UCSD-AML1 (cell line): ENCODE data around the gene PGAM2.

Experiments used
- DNase-seq: peaks from one replicate; lab custom pipeline; 2025; ENCODE audit not compliant: unreplicated experiment; lab: John Stamatoyannopoulos, UW

The PGAM2 gene

DNA sequence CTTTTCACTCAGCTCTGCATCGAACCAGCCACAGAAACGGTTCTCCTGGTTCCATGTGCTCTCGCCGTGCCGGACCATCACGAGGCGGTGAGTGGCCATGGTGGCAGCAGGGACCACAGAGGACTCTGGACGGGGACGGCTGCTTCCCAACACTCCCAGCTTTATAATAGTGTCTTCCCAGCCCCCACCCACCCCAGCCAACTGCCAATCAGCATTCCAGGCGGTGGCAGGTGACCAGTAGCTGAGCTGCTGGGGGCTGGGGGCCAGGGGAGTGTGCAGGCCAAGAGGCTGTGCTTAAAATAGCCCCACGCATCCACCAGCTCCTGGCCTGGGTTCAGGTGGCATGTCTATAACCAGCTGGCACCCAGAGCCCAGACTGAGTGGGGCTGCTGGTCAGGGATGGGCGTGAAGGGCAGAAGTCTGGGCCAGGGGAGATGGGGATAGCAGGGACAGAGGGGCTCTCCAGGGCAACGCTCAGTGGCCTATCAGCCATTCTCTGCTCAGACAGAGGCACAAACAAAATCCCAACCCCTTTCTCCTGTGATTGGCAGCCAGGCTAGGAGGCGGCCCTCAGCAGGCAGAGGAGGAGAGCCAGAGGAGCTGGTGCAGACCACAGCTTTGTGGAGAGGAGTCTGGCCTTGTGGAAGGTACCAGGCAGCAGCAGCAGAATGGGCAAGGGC, at the start of gene PGAM2:
TSS of gene PGAM2 (minus strand) at position 137 of the 680 bp plus-strand sequence. CDS start at position 99, 38 bp downstream.
- no peak for DNase-seq

DNA sequence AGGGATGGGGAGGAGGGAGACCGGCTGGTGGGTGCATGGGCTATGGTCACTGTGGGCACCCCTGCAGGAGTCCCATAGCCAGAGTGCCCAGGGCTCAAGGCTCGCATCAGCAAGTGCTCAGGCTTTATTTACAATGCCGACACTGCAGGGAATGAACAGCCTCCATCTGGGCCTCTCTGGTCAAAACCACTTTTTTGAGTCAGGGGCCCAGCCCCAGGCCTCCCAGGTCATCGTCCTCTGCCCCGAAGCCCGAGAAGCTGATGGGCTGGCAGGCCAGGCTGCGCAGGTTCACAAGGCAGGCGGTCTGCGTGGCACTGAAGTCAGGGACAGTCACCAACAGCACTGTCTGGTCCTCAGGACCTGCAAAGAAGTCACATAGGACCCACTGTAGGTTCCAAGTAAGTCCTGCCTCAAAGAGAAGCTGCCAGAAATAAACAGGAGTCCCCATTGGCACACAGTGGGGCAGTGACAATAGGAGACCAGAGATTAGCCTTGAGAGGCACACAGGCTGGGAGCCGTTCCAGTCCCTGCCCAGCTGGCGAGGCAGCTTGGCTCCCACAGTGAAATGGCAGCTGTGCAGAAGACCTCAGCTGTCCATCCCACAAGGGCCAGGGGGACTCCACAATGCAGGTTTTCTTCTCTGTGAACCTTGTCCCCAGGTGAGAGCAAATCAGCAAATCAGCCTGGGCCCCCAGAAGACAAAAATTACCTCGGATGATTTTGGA, 49.4 kb upstream of the PGAM2 start:
- DNase-seq, result no peak

DNA sequence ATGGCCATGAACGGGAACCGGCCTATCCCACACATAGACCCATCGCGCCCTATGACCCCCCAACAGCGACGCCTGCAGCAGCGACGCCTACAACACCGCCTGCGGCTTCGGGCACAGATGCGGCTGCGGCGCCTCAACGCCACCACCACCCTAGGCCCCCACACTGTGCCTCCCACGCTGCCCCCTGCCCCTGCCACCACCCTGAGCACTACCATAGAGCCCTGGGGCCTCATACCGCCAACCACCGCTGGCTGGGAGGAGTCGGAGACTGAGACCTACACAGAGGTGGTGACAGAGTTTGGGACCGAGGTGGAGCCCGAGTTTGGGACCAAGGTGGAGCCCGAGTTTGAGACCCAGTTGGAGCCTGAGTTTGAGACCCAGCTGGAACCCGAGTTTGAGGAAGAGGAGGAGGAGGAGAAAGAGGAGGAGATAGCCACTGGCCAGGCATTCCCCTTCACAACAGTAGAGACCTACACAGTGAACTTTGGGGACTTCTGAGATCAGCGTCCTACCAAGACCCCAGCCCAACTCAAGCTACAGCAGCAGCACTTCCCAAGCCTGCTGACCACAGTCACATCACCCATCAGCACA, 48.5 kb upstream of the PGAM2 start:
- no peak for DNase-seq

DNA sequence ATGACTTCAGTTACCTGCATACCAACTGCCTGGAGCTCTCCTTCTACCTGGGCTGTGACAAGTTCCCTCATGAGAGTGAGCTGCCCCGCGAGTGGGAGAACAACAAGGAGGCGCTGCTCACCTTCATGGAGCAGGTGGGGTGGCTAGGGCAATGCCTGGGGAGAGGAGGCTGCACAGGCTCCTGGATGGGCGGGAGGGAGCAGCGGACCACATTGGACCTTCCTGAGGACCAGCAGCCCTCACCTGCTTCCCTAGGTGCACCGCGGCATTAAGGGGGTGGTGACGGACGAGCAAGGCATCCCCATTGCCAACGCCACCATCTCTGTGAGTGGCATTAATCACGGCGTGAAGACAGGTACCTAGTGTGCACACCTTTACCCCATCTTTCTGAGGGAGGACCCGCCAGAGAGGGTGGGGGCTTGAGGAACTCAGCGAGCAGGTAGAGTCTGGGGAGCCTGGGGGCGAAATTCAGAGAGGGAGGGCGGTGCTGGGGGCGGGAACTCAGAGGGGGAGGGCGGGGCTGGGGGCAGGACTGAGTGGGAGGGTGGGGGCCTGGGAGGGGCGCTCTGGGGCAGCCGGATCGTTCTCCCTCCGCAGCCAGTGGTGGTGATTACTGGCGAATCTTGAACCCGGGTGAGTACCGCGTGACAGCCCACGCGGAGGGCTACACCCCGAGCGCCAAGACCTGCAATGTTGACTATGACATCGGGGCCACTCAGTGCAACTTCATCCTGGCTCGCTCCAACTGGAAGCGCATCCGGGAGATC, 47.8 kb upstream of the PGAM2 start:
- DNase-seq, result no peak

DNA sequence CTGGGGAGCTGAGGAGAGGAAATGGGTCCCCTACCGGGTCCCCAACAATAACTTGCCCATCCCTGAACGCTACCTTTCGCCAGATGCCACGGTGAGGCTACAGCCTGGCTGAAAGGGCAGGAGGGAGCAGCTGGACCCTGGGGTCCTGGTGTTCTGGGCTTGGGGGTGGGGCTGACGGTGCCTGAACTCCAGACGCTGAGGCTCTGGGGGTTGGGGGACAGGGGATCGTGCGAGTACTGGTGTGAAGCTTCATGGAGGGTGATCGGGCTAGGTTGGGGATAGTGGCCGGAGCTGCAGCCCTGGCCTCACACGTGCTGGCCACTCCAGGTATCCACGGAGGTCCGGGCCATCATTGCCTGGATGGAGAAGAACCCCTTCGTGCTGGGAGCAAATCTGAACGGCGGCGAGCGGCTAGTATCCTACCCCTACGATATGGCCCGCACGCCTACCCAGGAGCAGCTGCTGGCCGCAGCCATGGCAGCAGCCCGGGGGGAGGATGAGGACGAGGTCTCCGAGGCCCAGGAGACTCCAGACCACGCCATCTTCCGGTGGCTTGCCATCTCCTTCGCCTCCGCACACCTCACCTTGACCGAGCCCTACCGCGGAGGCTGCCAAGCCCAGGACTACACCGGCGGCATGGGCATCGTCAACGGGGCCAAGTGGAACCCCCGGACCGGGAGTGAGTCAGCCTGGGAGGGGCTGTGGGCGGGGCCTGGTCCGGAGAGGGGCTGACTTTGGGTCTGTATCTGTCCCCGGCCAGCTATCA, 47.0 kb upstream of the PGAM2 start:
- DNase-seq, result no peak

DNA sequence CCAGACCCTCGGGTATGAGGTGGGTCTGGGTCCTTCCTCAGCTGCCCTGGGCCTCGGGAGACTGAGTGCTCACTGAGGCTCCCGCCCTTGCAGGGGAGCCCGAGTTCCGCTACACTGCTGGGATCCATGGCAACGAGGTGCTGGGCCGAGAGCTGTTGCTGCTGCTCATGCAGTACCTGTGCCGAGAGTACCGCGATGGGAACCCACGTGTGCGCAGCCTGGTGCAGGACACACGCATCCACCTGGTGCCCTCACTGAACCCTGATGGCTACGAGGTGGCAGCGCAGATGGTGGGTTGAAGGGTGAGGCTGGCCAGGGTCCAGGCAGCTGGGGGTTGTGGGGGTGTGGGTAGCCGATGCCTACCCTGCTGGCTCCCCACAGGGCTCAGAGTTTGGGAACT, 46.4 kb upstream of the PGAM2 start:
- no peak for DNase-seq

DNA sequence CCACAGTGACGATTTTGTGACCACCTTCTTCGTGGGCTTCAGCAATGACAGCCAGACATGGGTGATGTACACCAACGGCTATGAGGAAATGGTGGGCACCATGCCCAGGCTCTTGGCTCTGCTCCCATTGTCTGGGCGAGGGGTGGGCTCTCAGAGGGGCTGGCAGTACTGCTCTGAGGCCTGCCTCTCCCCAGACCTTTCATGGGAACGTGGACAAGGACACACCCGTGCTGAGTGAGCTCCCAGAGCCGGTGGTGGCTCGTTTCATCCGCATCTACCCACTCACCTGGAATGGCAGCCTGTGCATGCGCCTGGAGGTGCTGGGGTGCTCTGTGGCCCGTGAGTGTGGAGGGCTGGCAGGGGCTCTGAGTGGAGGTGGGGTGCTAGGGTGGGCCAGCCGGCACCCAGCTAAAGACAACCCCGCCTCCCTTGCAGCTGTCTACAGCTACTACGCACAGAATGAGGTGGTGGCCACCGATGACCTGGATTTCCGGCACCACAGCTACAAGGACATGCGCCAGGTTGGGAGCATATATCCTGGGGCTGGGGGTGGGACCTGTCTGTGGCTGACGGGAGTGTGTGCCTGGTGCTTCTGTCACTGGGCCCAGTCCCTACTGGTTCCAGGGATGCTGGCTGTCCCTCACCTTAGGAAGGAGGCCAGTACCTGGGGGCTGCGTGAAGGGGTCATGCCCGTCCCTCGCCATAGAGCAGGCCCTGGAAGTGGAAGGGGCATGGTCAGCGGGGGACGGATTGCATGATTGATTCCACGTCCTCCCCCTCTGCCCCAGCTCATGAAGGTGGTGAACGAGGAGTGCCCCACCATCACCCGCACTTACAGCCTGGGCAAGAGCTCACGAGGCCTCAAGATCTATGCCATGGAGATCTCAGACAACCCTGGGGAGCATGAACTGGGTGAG, 45.6 kb upstream of the PGAM2 start:
- no peak for DNase-seq

DNA sequence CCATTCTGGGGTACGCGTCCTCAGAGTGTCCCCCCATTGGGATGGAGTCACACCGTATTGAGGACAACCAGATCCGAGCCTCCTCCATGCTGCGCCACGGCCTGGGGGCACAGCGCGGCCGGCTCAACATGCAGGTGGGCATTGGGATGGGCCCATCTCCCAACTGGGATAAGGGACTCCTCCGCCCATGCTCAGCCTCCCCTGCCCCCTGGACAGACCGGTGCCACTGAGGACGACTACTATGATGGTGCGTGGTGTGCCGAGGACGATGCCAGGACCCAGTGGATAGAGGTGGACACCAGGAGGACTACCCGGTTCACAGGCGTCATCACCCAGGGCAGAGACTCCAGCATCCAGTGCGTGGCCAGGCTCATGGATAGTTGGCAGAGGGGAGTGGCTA, 44.6 kb upstream of the PGAM2 start:
- no peak for DNase-seq

DNA sequence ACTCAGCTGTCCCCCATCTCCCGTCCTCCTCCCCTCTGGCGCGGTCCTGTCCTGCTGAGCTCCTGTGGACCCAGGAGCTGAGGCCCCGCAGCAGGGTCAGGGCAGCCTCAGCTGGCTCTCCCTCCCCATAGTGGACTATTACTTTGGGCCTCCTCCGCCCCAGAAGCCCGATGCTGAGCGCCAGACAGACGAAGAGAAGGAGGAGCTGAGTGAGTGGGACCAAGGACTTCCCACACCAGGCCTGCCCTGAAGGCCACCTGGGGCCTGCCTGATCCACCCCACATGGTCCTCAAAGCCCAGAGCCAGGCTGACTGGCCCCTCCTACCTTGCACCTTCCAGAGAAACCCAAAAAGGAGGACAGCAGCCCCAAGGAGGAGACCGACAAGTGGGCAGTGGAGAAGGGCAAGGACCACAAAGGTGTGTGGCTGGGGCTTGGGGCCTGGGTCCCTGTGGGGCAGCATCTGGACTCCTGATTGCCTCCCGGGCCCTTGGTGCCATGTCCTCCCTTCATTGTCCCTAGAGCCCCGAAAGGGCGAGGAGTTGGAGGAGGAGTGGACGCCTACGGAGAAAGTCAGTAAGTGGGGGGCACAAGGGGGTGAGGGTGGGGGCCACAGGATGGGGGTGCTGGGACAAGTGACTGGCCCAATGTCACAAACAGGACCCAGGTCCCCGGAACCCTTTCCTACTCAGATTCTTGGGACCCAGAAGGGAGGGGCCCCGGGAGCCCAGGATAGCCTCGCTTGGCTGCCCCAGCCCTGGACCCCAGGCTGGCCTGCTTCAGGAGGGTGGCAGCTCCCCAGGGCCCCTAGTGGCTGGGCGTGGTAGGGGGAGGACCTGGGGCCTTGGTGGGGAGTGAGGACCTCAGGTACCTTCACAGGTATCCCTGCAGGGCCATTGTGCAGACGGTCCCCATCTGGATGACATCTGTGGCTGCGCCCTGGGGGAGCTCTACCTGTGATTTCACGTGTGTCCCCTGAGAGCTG, 43.7 kb upstream of the PGAM2 start:
- no peak for DNase-seq

DNA sequence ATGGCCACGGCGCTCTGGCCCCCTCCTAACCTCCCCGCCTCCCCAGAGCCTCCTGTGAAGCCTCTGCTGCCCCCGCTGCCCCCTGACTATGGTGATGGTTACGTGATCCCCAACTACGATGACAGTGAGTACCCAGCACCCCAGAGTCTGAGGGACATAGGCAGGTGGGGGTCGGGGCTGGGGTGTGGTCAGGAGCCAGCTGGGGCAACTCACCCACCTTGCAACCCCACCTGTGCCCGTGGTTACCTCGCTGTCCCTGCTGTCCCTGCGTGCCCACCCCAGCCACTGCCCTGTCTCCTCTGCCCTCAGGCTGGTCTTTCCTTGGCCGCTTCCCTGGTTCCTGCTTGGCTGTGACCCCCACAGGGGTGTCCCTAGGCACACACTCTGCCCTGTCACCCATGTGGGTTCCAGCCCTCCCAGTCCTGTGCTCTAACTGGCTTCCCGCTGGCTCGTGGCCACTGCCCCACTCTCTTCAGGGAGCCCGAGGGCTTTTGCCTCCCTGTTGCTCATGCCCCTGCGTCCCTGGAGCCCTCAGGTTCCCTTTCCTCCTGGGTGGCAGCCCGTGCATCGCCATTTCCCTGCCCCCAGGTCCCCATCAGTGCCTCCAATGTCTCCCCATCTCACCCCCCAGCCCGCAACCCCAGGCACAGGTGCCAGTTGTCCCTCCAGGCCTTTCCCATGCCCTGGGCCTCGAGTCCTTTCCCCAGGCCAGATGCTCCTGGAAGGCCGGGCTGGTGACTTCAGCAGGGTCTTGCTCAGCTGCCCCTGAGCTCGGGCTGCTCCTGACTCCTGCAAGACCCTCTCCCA, 42.8 kb upstream of the PGAM2 start:
- no peak for DNase-seq

DNA sequence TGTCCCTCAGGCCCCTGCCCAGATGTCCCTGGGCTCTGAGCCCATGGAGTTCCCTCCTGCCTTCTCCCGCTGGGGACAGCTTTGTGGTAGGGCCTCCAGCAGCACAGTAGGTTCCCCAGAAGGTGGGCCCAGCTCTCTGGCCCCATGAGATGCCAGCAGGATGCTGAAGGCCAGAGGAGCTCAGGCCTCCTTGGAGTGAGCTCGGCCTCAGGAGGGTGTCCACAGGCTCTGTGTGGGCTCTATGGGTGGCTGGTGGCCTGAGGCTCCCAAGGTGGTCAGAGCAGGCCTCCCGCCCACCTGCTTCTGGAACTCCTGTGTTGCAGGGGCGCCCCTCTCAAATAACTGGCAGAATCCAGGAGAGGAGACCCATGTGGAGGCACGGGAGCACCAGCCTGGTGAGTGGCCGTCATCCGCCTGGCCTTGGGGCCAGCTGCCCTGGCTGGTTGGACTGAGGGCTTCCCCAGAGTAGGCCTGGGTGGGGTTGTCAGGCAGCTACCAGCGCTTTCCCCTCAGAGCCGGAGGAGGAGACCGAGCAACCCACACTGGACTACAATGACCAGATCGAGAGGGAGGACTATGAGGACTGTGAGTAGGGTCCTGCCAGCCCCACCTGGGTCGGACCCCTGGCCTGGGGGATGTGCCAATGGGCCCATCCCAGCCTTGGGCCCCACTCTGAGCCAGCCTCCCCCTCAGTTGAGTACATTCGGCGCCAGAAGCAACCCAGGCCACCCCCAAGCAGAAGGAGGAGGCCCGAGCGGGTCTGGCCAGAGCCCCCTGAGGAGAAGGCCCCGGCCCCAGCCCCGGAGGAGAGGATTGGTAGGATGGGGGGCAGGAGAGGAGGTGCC, 42.0 kb upstream of the PGAM2 start:
- no peak for DNase-seq

DNA sequence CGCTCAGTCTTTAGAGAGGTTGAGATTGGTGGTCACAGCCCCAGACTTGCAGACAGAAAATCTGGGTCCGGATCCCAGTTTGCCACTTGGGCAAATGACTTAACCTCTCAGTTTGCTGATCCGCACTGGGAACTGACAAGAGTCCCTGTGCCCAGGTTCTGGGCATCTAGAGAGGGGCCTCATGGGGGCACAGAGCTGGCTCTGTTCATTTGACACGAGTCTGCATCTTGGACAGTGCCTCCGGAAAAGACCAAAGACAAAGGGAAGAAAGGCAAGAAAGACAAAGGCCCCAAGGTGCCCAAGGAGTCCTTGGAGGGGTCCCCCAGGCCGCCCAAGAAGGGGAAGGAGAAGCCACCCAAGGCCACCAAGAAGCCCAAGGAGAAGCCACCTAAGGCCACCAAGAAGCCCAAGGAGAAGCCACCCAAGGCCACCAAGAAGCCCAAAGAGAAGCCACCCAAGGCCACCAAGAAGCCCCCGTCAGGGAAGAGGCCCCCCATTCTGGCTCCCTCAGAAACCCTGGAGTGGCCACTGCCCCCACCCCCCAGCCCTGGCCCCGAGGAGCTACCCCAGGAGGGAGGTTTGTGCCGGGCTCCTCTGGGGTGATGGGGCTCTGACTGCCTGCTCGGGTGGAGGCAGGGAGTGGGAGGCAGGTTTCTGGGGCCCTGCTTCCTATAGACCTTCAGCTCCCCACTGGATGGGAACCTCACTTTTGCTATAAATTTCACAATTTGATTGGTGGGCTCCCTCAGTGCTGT, 41.1 kb upstream of the PGAM2 start:
- no peak for DNase-seq

DNA sequence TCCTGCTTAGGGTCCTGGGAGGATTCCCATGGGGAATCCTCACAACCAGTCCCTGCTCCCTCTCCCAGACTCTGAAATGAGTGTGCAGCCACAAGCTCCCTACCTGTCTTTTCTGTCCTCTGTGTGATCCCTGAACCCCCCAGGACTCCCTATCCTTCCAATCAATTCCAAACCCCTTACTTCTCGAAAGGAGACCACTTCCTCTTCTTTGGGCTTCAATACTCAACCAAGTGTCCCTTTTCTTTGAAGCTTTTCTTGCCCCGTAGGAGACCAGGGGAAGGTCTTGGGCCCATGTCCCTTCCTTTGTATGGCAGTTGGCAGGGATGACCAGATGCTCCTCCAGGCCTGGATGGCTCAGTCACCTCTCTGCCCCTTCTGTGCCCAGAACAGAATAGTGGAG, 40.5 kb upstream of the PGAM2 start:
- DNase-seq, result no peak

DNA sequence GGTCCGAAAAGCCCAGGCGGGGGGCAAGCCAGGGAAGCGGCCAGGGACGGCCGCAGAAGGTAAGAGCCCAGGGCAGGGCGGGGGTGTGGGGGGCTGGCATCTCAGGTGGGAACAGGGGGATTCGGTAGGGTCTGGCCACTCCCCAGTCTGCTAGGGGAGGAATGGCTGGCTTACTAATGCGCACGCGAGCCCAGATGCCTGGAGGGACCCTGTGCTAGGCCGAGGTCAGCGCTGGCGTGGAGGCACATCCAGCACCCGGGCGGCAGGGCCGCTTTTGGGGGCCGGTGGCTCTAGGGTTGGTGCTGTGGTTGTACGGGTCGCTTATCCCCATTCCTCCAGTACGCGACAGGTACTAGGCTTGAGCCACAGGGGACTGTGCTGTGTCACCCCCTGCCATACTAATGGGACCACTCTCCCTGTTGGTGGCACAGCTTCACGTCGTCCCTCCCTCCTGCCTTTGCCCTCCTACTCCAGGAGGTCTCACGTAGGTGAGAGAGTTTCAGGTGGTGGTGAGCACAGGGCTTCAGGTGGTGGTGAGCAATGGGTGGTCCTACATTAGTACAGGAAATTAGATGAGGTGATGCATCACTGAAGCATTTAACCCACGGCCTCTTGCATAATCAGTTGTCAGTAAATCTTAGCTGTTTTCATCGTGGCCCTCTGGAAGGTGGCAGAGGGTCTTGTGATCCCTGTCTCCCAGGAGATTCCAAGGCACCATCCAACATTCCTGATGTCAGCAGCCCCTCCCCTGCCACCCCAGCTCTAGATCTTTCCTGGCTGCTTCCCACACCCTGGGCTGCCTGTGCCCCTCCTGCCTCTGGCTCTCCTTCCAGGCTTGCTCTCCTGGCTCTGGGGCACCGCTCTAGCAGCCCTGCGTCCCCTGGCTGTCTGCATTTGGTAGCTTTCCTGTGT, 39.7 kb upstream of the PGAM2 start:
- DNase-seq, result no peak
